Thyroid gland (tissue), 4 donors: ENCODE data around the gene BLOC1S2.

ENCODE experiments used
- POLR2A ChIP-seq, 2 donors: fragments of 450-650 bp; IDR thresholded peaks; one replicate each; pipeline ENCODE4 v1.6.1; 2017; ENCODE audit warnings: antibody characterized with exemption in 2 of 2, mild to moderate bottlenecking in 2 of 2, moderate library complexity in 1 of 2
- TF ChIP-seq, protein P1 (sequence below), 6 experiments: fragments of 200-600 bp in 3 of 6; fragments of 450-650 bp in 3 of 6; sonication (generic) in 3 of 6; IDR thresholded peaks; one replicate each; pipeline ENCODE4 v1.5.1; 2016 to 2019; ENCODE audit warnings: antibody characterized with exemption in 6 of 6, mild to moderate bottlenecking in 2 of 6, inconsistent platforms in 1 of 6, moderate library complexity in 1 of 6

GRCh38 chr10:100287756-100288155, 1.3 kb upstream of the BLOC1S2 start:
- TF ChIP-seq POLR2A (IDR thresholded peaks at IDR 0.05) = no peak
- TF ChIP-seq, protein P1, sequence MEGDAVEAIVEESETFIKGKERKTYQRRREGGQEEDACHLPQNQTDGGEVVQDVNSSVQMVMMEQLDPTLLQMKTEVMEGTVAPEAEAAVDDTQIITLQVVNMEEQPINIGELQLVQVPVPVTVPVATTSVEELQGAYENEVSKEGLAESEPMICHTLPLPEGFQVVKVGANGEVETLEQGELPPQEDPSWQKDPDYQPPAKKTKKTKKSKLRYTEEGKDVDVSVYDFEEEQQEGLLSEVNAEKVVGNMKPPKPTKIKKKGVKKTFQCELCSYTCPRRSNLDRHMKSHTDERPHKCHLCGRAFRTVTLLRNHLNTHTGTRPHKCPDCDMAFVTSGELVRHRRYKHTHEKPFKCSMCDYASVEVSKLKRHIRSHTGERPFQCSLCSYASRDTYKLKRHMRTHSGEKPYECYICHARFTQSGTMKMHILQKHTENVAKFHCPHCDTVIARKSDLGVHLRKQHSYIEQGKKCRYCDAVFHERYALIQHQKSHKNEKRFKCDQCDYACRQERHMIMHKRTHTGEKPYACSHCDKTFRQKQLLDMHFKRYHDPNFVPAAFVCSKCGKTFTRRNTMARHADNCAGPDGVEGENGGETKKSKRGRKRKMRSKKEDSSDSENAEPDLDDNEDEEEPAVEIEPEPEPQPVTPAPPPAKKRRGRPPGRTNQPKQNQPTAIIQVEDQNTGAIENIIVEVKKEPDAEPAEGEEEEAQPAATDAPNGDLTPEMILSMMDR (IDR thresholded peaks at IDR 0.05) = no peak
